ENCODE measurements around the gene TSSK2.
A peak's percentile ranks its signal among the peaks of the same experiment; 100 is the strongest.

Gene TSSK2

GRCh38 chr22:19172213-19173046, 41.3 kb downstream of the TSSK2 start:
- DNase-seq (ENCODE audit: low read depth): no peak

- DNase-seq (ENCODE audit: low read depth): no peak
Measured at GRCh38 chr22:19173047-19174035, 42.2 kb downstream of the TSSK2 start.

- DNase-seq (ENCODE audit: low read depth): peak; percentile 61
Measured at GRCh38 chr22:19174106-19175025, 43.3 kb downstream of the TSSK2 start.

- DNase-seq (ENCODE audit: low read depth): no peak
Measured at GRCh38 chr22:19175026-19175601, 44.0 kb downstream of the TSSK2 start.

GRCh38 chr22:19175602-19176174, 44.6 kb downstream of the TSSK2 start:
- no peak for DNase-seq (ENCODE audit: low read depth)

- DNase-seq (ENCODE audit: low read depth): no peak
Measured at GRCh38 chr22:19176175-19176643, 45.1 kb downstream of the TSSK2 start.

GRCh38 chr22:19176732-19177131, 45.6 kb downstream of the TSSK2 start:
- DNase-seq (ENCODE audit: low read depth): no peak

- no peak for DNase-seq (ENCODE audit: low read depth)
Measured at GRCh38 chr22:19177164-19178064, 46.3 kb downstream of the TSSK2 start.

- no peak for DNase-seq (ENCODE audit: low read depth)
Measured at GRCh38 chr22:19178065-19178656, 47.1 kb downstream of the TSSK2 start.

GRCh38 chr22:19178657-19179496, 47.8 kb downstream of the TSSK2 start, which contains the start of gene SLC25A1:
SLC25A1 (minus strand) TSS chr22:19178736; CDS start chr22:19178673, 63 bp downstream.
- peak; percentile 33 for DNase-seq (ENCODE audit: low read depth)

- DNase-seq (ENCODE audit: low read depth): peak; percentile 34
Measured at GRCh38 chr22:19179497-19180048, 48.5 kb downstream of the TSSK2 start.

GRCh38 chr22:19180234-19180633, 49.1 kb downstream of the TSSK2 start:
- no peak for DNase-seq (ENCODE audit: low read depth)

GRCh38 chr22:19180740-19181410, 49.8 kb downstream of the TSSK2 start:
- no peak for DNase-seq (ENCODE audit: low read depth)

- no peak for DNase-seq (ENCODE audit: low read depth)
Measured at GRCh38 chr22:19181786-19182471, 50.8 kb downstream of the TSSK2 start.

Data from HS-27A (cell line).